B cell (primary cell): Measurements from ENCODE around the gene ALDOA.

Source experiments
- CTCF ChIP-seq: fragments of 200-600 bp; IDR thresholded peaks from one replicate; pipeline ENCODE4 v1.8.0; 2022; ENCODE audit warnings: antibody characterized with exemption, mild to moderate bottlenecking
- EZH2 ChIP-seq: IDR thresholded peaks from 2 replicates; pipeline ENCODE4 v1.6.1; 2012; ENCODE audit warnings: borderline replicate concordance, low read depth, mild to moderate bottlenecking, moderate library complexity, low read length; ENCODE audit not compliant: insufficient read depth, poor library complexity, severe bottlenecking

- no peak for TF ChIP-seq CTCF
- no peak for TF ChIP-seq EZH2
Observed at GRCh38 chr16:30113711-30114333, 48.3 kb downstream of the ALDOA start.
